Suprapubic skin (tissue), 4 donors: ENCODE results near the gene WDR7. TPM values are rescaled to one million over a fixed set of nuclear protein-coding genes. Genes with fewer than 3 reads are reported as not detected.

Experiments used
- DNase-seq, 2 donors: peaks; one replicate each; pipeline ENCODE4 v3.0.0-alpha.2; 2019; ENCODE audit warnings: low spot score in 2 of 2
- H3K27ac ChIP-seq: fragments of 200-600 bp; sonication (generic); one replicate; pipeline ENCODE4 v1.5.1; 2019
- H3K27me3 ChIP-seq: fragments of 200-600 bp; sonication (generic); one replicate; pipeline ENCODE4 v1.5.1; 2019
- H3K36me3 ChIP-seq: fragments of 200-600 bp; sonication (generic); one replicate; pipeline ENCODE4 v1.5.1; 2019
- H3K4me1 ChIP-seq: fragments of 200-600 bp; sonication (generic); one replicate; pipeline ENCODE4 v1.5.1; 2019
- H3K4me3 ChIP-seq: fragments of 200-600 bp; sonication (generic); one replicate; pipeline ENCODE4 v1.5.1; 2019; ENCODE audit warnings: mild to moderate bottlenecking
- H3K9me3 ChIP-seq: fragments of 200-600 bp; sonication (generic); one replicate; pipeline ENCODE4 v1.5.1; 2019
- CTCF ChIP-seq, 2 donors: fragments of 200-600 bp in 1 of 2; fragments of 450-650 bp in 1 of 2; sonication (generic) in 1 of 2; IDR thresholded peaks; one replicate each; pipeline ENCODE4 v1.5.1; 2016 to 2019; ENCODE audit warnings: antibody characterized with exemption in 2 of 2, mild to moderate bottlenecking in 1 of 2, moderate library complexity in 1 of 2
- EP300 ChIP-seq: sonication (generic); formaldehyde crosslinking; IDR thresholded peaks from one replicate; pipeline ENCODE4 v1.6.1; 2017; ENCODE audit warnings: antibody characterized with exemption
- POLR2A ChIP-seq, 2 donors: fragments of 450-650 bp; IDR thresholded peaks; one replicate each; pipeline ENCODE4 v1.6.1; 2017; ENCODE audit warnings: antibody characterized with exemption in 2 of 2, mild to moderate bottlenecking in 2 of 2, moderate library complexity in 2 of 2
- POLR2AphosphoS5 ChIP-seq, 3 donors: sonication (generic); formaldehyde crosslinking; IDR thresholded peaks; one replicate each; pipeline ENCODE4 v1.6.1; 2017; ENCODE audit warnings: antibody characterized with exemption in 3 of 3
- WGBS: methylation state at CpG from one replicate; pipeline ENCODE4 v1.1.5; 2018; 5-methylcytosine and 5-hydroxymethylcytosine counted together
- total RNA-seq, 4 donors: library from RNA; depleted of rRNA; stranded (reverse); fragments of >200 nt; gene quantifications; one replicate each; pipeline ENCODE4 v1.1.0, GENCODE V29; 2016

WDR7 gene
- total RNA-seq, 4 donors from 2014 or later: 14.4 to 29.2 (median 20.2) TPM

DNA sequence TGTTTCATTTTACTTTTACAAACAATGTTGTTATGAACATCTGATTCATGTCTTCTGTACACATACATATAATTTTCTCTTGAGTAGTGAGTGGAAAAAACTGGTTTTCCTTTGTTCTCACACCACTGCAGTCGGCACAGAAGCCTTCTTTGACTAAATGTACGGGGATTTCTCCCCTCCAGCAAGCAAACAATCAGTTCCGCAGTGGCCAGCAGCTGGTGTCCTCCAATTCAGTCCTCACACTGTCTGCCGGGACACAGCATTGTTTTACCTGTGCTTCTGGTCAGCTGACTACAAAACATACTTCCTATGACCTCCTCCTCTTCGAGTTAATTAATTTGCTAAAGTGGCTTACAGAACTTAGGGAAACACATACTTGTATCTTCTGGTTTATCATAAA is 202.8 kb downstream of the WDR7 start:
- 95% methylated on average over 5 of the region's 5 CpGs for WGBS

GRCh38 chr18:56861244-56861643 is 210.1 kb downstream of the WDR7 start:
- Histone ChIP-seq H3K4me3 (no peak overlapping the region), H3K36me3 (no peaks in the 10 kb centered on the region), H3K4me1 (no peaks in the 10 kb centered on the region), H3K27me3 (no peaks in the 10 kb centered on the region), H3K9me3 (no peaks in the 10 kb centered on the region), H3K27ac (no peak overlapping the region)
- DNase-seq: no peak
- 59% methylated on average over 6 of the region's 6 CpGs for WGBS
- TF ChIP-seq POLR2A (IDR thresholded peaks at IDR 0.05): no peak
- TF ChIP-seq EP300: no peak
- TF ChIP-seq POLR2AphosphoS5 (IDR thresholded peaks at IDR 0.05): no peak

More for the DNA sequence above, 202.8 kb downstream of the WDR7 start:
- Histone ChIP-seq H3K27ac (no peak overlapping the region), H3K27me3 (no peaks in the 10 kb centered on the region), H3K36me3 (peaks cover 3% of the 10 kb centered on the region), H3K4me1 (no peaks in the 10 kb centered on the region), H3K4me3 (no peak overlapping the region), H3K9me3 (no peaks in the 10 kb centered on the region)
- TF ChIP-seq CTCF (IDR thresholded peaks at IDR 0.05) (no peak), POLR2AphosphoS5 (IDR thresholded peaks at IDR 0.05) (no peak), EP300 (no peak), POLR2A (IDR thresholded peaks at IDR 0.05) (no peak)
- no peak for DNase-seq

DNA sequence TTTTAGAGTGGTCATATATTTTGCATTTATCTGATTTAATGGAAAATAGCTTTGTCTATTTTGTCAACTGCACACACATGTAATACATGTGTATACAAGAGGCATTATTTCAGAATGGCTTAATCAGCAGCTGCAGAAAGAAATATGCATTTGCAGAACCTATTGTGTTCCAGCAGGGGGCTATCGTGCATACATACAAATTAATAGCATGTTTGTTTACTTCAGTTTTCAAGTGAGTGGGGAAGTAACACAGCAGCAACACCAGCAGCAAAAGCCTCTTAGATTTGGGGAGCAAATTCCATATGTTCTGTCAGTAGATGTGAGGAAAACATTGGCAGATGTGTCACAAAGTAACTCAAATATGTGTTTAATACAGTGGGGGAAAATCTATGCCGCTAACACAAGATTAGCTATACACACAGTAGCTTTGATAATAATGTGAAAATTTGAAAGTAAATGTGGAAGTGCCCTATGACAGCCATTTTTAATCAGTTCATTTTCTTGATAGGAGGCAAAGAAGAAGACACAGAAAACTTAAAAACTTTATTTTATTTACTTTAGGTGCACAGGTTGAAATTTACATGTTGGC is 218.1 kb downstream of the WDR7 start:
- H3K36me3 ChIP-seq: no peaks in the 10 kb centered on the region
- no peaks in the 10 kb centered on the region for H3K27me3 ChIP-seq
- DNase-seq: no peak
- H3K4me3 ChIP-seq: no peak overlapping the region
- no peak overlapping the region for H3K27ac ChIP-seq
- no peak for TF ChIP-seq POLR2A (IDR thresholded peaks at IDR 0.05)
- TF ChIP-seq CTCF (IDR thresholded peaks at IDR 0.05): peak; percentile 18 to 51
- H3K4me1 ChIP-seq: no peaks in the 10 kb centered on the region
- 58% methylated on average over 2 of the region's 2 CpGs for WGBS
- H3K9me3 ChIP-seq: no peaks in the 10 kb centered on the region

DNA sequence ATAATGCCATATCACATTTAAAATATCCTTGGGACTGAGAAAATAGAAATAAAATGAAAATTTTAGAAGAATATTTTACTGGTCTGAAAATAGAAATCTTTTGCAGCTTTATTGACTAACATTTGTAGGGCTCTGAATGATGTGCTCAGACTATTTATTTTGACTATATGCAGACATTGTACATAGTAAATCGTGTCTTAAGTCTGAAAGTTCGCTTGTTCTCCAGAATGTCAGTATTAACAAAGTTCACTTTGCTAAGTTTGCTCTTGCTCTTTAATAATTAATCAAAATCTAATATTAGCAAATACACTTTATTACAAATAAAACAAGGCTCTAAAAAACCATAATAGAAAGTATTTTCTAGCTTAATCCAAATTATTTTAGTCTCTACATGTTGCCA is 219.8 kb downstream of the WDR7 start:
- Histone ChIP-seq H3K9me3 (no peaks in the 10 kb centered on the region), H3K4me3 (no peak overlapping the region), H3K36me3 (no peaks in the 10 kb centered on the region), H3K27ac (no peak overlapping the region), H3K4me1 (no peaks in the 10 kb centered on the region), H3K27me3 (no peaks in the 10 kb centered on the region)
- no peak for TF ChIP-seq EP300
- TF ChIP-seq POLR2AphosphoS5 (IDR thresholded peaks at IDR 0.05): no peak
- TF ChIP-seq CTCF (IDR thresholded peaks at IDR 0.05): no peak
- TF ChIP-seq POLR2A (IDR thresholded peaks at IDR 0.05): no peak
- DNase-seq: no peak
- 90% methylated on average over 2 of the region's 2 CpGs for WGBS

DNA sequence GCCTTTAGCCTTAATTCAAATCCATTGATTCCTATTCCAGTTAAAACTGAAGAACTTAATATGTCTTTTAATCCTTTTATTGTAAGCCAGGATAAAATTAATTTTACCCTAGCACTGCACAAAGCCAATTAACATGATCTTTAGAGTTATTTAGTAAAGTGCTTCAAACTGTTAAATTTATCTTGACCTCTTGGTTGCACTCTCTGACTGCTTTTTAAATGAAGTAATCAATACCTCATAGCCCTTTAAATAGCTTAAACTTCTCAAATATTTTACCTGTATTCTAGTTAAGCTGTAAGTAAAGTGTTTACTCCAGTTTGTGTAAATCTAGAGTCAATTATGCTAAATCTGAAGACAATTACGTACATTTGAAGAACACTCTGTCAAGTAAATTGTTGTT is 221.0 kb downstream of the WDR7 start:
- Histone ChIP-seq H3K36me3 (no peaks in the 10 kb centered on the region), H3K4me3 (no peak overlapping the region), H3K4me1 (no peaks in the 10 kb centered on the region), H3K27ac (no peak overlapping the region), H3K9me3 (no peaks in the 10 kb centered on the region), H3K27me3 (no peaks in the 10 kb centered on the region)
- DNase-seq: no peak
- 100% methylated on average over 1 of the region's 1 CpG for WGBS
- TF ChIP-seq POLR2AphosphoS5 (IDR thresholded peaks at IDR 0.05) (no peak), POLR2A (IDR thresholded peaks at IDR 0.05) (no peak), CTCF (IDR thresholded peaks at IDR 0.05) (no peak), EP300 (no peak)
